ENCODE data around the gene CACNA1F.

DNA sequence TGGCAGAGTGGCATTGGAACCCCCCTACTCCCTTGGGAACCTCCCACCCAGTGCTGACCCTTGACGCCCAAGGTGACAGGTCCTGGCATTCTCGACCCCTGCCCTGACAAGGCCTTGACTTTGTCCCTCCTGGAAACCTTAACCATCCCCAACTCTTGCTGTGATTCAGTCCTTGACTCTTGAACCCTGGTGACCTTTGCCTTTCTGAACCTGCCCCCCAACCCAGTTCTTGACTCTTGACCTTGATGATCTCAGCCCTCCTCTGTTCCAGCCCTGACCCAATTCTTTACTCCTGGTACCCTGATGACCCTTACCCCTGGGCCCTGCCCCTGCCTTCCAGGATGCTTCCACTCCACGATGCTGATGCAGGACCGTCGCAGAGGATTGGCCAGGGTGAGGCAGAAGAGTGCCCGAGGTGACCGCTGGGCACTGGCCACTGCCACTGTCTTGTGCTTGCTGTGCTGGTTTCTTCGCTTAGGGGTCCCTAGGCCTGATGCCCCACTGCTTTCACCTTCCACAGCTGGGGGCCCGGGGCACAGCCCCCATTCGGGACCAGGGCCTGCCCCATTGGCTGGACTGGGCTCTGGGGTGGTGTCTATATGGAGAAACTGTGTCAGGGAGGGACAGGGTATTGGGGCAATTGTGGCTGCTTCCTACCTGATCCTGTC lies 1.7 kb downstream of the CACNA1F start:
- no peak for TF ChIP-seq EZH2phosphoT487 (IDR thresholded peaks at IDR 0.05; ENCODE audit: insufficient read depth, low read depth)
- no peak for TF ChIP-seq EZH2 (IDR thresholded peaks at IDR 0.05; ENCODE audit: insufficient read depth, poor library complexity, severe bottlenecking)

All from GM23248 (cell line).